K562 (cell line): ENCODE measurements around the gene TMEM120B. TPM values are rescaled to one million over a fixed set of nuclear protein-coding genes. Genes with fewer than 3 reads are reported as not detected.
A peak's percentile ranks its signal among the peaks of the same experiment; 100 is the strongest.

Experiments used
- HDAC3 ChIP-seq: fragments of 450-650 bp; IDR thresholded peaks from 2 replicates; pipeline ENCODE4 v1.6.1; 2018; ENCODE audit warnings: borderline replicate concordance, mild to moderate bottlenecking, moderate library complexity; ENCODE audit not compliant: partially characterized antibody
- MAZ ChIP-seq, 2 experiments: fragments of 450-650 bp in 1 of 2; sonication (generic) in 1 of 2; formaldehyde crosslinking; IDR thresholded peaks in 1 of 2; conservative IDR thresholded peaks in 1 of 2; 2 replicates each; pipeline versions ENCODE4 v1.4.0 to v1.5.0; 2020; ENCODE audit warnings: mild to moderate bottlenecking in 1 of 2, missing genetic modification reagents in 1 of 2
- MTF1 ChIP-seq: fragments of 250-450 bp; sonication (Bioruptor Pico); IDR thresholded peaks from 2 replicates; pipeline ENCODE4 v1.9.0; 2021; ENCODE audit warnings: moderate library complexity, mild to moderate bottlenecking, inconsistent platforms, borderline replicate concordance
- NR4A1 ChIP-seq, 2 experiments: fragments of 250-450 bp in 1 of 2; fragments of 450-650 bp in 1 of 2; sonication (Bioruptor Pico) in 1 of 2; IDR thresholded peaks; 2 replicates each; pipeline versions ENCODE4 v1.4.0 to v1.6.1; 2016 to 2020; ENCODE audit warnings: mild to moderate bottlenecking in 2 of 2, missing compliant biosample characterization in 1 of 2, missing genetic modification characterization in 1 of 2, moderate library complexity in 1 of 2
- PHF8 ChIP-seq: fragments of 200-600 bp; sonication (generic); IDR thresholded peaks from 2 replicates; pipeline ENCODE4 v1.6.1; 2012; ENCODE audit warnings: mixed run types, mild to moderate bottlenecking, inconsistent platforms, low read length, moderate library complexity, borderline replicate concordance
- PYGO2 ChIP-seq: fragments of 450-650 bp; IDR thresholded peaks from 2 replicates; pipeline ENCODE4 v1.6.1; 2016; ENCODE audit warnings: mild to moderate bottlenecking, missing genetic modification characterization, moderate library complexity, missing compliant biosample characterization
- SUPT5H ChIP-seq: fragments of 450-650 bp; IDR thresholded peaks from 2 replicates; pipeline ENCODE4 v1.6.1; 2016
- polyA plus RNA-seq, 8 experiments: library from polyadenylated mRNA; depleted of rRNA in 4 of 8; stranded (reverse) in 5 of 8; unstranded in 3 of 8; fragments of >200 nt; fragmentation: Nextera tagmentation in 2 of 8; fragmentation: Illumina TruSeq in 1 of 8; extraction: Ambion mirVana in 2 of 8; extraction: Trizol in 1 of 8; gene quantifications; 2 replicates each; pipeline versions ENCODE4 v1.2.1 to v1.2.3, GENCODE V29; 2011 to 2014; ENCODE audit warnings: inconsistent platforms in 1 of 8, missing spikeins in 1 of 8
- total RNA-seq, 7 experiments: library from RNA; depleted of rRNA in 6 of 7; stranded (reverse); fragments of >200 nt in 6 of 7; fragmentation: Illumina TruSeq in 2 of 7; extraction: Trizol in 2 of 7; gene quantifications; 2 replicates each; pipeline versions ENCODE4 v1.2.1 to v1.2.3, GENCODE V29; 2011 to 2021; ENCODE audit warnings: low replicate concordance in 1 of 7
- TF ChIP-seq, protein P1 (sequence below), 2 experiments: fragments of 450-650 bp in 1 of 2; sonication (generic) in 1 of 2; formaldehyde crosslinking in 1 of 2; IDR thresholded peaks; 2 replicates each; pipeline versions ENCODE4 v1.7.1 to v1.9.0; 2016 to 2022; ENCODE audit warnings: inconsistent platforms in 1 of 2, mild to moderate bottlenecking in 1 of 2, missing genetic modification reagents in 1 of 2
- TF ChIP-seq, protein P2 (sequence below): sonication (generic); formaldehyde crosslinking; IDR thresholded peaks from 2 replicates; pipeline ENCODE4 v1.8.0; 2022; ENCODE audit warnings: mild to moderate bottlenecking, missing genetic modification reagents
- TF ChIP-seq, protein P3 (sequence below): fragments of 250-450 bp; sonication (Bioruptor Pico); IDR thresholded peaks from 2 replicates; pipeline ENCODE4 v1.4.0; 2020

TMEM120B gene
- total and polyA plus RNA-seq, 9 of the 15 experiments (the other 6 are each of a cell fraction or from before 2014, with no cell fraction given) = 1.7 to 18.6 (median 7.4) TPM

DNA sequence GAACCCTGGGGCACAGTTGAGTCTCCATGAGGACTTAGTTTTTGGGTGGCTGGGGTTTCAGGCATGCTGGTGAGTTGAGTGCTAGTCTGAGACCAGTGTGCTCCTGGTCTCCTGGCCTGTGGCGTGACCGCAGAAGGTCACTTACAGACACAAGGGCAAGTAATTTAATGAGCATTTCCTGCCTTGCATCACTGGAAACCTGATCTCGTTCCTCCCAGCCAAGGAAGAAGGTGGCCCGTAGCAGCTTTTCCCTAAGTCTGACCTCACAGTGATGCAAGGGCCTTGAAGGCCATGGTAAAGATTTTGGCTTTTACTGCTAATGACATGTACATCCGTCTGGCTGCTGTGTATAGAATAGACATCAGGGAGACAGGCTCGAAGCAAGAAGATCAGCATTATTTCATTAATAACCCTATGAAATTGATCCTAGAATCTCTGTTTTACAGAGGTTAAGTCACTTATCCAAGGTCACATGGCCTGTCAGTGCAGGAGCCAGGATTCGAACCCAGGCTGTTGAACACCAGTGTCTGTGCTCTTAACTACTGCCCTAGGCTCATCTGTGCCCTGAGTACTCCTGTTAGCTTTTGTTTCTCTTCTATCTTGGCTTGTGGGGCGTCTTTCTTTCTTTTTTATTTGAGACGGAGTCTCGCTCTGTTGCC lies 4.6 kb downstream of the TMEM120B start (continued):
- TF ChIP-seq, protein P1, sequence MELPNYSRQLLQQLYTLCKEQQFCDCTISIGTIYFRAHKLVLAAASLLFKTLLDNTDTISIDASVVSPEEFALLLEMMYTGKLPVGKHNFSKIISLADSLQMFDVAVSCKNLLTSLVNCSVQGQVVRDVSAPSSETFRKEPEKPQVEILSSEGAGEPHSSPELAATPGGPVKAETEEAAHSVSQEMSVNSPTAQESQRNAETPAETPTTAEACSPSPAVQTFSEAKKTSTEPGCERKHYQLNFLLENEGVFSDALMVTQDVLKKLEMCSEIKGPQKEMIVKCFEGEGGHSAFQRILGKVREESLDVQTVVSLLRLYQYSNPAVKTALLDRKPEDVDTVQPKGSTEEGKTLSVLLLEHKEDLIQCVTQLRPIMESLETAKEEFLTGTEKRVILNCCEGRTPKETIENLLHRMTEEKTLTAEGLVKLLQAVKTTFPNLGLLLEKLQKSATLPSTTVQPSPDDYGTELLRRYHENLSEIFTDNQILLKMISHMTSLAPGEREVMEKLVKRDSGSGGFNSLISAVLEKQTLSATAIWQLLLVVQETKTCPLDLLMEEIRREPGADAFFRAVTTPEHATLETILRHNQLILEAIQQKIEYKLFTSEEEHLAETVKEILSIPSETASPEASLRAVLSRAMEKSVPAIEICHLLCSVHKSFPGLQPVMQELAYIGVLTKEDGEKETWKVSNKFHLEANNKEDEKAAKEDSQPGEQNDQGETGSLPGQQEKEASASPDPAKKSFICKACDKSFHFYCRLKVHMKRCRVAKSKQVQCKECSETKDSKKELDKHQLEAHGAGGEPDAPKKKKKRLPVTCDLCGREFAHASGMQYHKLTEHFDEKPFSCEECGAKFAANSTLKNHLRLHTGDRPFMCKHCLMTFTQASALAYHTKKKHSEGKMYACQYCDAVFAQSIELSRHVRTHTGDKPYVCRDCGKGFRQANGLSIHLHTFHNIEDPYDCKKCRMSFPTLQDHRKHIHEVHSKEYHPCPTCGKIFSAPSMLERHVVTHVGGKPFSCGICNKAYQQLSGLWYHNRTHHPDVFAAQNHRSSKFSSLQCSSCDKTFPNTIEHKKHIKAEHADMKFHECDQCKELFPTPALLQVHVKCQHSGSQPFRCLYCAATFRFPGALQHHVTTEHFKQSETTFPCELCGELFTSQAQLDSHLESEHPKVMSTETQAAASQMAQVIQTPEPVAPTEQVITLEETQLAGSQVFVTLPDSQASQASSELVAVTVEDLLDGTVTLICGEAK (IDR thresholded peaks at IDR 0.05) = peak; percentile 19; the same call in 1 of the 2 replicates
- TF ChIP-seq, protein P1 (CRISPR knock-in tag; IDR thresholded peaks at IDR 0.05) = no peak
- TF ChIP-seq PYGO2 (tag) (no peak), NR4A1 (CRISPR knock-in tag; IDR thresholded peaks at IDR 0.05) (no peak), NR4A1 (tag; IDR thresholded peaks at IDR 0.05) (no peak), MAZ (CRISPR knock-in tag; conservative IDR thresholded peaks at IDR 0.05 in 1 of 2, IDR thresholded peaks at IDR 0.05 in 1 of 2) (no peak), HDAC3 (peak; percentile 21), MTF1 (no peak), SUPT5H (no peak), PHF8 (no peak)
- TF ChIP-seq, protein P2, sequence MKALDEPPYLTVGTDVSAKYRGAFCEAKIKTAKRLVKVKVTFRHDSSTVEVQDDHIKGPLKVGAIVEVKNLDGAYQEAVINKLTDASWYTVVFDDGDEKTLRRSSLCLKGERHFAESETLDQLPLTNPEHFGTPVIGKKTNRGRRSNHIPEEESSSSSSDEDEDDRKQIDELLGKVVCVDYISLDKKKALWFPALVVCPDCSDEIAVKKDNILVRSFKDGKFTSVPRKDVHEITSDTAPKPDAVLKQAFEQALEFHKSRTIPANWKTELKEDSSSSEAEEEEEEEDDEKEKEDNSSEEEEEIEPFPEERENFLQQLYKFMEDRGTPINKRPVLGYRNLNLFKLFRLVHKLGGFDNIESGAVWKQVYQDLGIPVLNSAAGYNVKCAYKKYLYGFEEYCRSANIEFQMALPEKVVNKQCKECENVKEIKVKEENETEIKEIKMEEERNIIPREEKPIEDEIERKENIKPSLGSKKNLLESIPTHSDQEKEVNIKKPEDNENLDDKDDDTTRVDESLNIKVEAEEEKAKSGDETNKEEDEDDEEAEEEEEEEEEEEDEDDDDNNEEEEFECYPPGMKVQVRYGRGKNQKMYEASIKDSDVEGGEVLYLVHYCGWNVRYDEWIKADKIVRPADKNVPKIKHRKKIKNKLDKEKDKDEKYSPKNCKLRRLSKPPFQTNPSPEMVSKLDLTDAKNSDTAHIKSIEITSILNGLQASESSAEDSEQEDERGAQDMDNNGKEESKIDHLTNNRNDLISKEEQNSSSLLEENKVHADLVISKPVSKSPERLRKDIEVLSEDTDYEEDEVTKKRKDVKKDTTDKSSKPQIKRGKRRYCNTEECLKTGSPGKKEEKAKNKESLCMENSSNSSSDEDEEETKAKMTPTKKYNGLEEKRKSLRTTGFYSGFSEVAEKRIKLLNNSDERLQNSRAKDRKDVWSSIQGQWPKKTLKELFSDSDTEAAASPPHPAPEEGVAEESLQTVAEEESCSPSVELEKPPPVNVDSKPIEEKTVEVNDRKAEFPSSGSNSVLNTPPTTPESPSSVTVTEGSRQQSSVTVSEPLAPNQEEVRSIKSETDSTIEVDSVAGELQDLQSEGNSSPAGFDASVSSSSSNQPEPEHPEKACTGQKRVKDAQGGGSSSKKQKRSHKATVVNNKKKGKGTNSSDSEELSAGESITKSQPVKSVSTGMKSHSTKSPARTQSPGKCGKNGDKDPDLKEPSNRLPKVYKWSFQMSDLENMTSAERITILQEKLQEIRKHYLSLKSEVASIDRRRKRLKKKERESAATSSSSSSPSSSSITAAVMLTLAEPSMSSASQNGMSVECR (CRISPR knock-in tag) = 0 out of 2 replicates have a peak, but pooled peaks have one; percentile 38
- TF ChIP-seq, protein P3, sequence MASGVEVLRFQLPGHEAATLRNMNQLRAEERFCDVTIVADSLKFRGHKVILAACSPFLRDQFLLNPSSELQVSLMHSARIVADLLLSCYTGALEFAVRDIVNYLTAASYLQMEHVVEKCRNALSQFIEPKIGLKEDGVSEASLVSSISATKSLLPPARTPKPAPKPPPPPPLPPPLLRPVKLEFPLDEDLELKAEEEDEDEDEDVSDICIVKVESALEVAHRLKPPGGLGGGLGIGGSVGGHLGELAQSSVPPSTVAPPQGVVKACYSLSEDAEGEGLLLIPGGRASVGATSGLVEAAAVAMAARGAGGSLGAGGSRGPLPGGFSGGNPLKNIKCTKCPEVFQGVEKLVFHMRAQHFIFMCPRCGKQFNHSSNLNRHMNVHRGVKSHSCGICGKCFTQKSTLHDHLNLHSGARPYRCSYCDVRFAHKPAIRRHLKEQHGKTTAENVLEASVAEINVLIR (CRISPR knock-in tag) = peak; percentile 26; the same call in 1 of the 2 replicates
